Hematopoietic multipotent progenitor cell treated with erythropoietin and hydrocortisone succinate and interleukin-3 and kit ligand, for 4 days (in vitro differentiated cells): Measurements from ENCODE around the gene VPS13A.
A peak's percentile ranks its signal among the peaks of the same experiment; 100 is the strongest.
"Not testable (repeated sequence)": the region's sequence is repeated elsewhere in the genome, so short reads cannot be mapped to it uniquely, and the experiment has no call there.

Experiments
- DNase-seq: peaks from one replicate; pipeline ENCODE4 v3.0.0-alpha.2; 2015

Gene VPS13A

DNA sequence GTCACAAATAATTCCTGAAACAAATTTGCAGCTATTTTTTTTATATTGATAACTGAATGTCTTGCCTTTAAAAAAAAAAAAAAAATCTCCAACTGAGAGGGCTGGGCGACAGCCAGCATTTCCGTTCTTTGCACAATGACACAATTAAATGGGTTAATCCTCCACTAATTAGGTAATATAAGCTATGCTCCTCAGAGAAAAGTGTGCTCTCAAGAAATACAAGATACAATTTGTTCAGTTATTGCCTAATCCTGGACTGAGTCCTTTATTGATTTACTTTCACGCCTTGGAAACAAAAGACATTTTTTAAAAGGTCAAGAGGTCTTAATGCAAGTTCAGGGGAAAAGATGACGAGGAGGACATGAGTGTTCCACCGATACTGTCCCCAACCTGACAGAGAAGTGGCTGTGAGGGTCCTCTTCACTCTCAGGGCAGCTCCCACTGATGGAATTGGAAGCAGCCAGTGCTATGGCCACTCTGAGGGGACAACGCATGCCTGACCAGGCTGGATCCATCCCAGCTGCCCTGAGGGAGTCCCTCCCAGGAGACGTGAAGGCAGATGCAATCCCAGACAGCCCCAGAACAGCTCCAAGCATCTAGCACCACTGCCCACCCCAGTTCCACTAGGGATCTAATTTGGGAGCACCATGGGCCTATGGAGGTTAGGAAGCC, 250.1 kb downstream of the VPS13A start:
- no peak for DNase-seq

DNA sequence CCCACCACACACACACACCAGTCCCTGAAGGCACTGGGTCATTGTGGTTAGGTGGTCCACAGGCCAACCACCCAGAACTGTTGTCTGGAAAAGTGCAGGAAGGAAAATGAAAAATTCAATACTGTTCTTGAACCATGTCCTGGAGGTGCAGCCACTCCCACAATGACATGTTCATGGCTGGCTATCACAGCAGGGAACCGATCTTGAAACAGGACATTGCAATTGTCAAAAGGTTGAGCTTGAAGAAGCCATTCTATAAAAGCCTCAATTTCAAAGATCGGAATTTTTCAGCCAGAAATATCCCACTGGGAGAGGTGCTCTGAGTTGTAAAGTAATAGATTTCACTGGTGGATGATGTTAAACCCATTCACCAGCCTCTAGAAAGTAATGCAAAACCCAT, 252.6 kb downstream of the VPS13A start:
- DNase-seq = no peak

DNA sequence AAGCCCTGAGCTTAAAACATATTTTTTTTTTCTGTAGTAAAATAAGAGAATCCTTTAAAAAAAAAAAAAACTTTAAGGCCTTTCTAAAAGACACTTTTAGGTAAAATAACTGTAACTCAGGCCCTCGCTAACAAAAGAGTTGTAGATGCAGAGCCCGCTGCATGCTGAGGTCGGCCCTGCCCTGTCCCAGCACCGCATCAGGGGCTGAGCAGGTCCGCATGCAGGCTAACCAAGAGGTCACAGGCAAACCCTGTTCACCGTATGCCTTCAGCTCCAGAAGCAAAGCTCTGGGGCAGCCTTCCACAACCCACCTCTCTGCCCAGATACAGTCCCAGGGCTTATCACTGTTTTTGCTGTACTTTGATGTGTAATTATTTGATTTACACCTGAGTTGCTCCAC, 254.7 kb downstream of the VPS13A start:
- no peak for DNase-seq

DNA sequence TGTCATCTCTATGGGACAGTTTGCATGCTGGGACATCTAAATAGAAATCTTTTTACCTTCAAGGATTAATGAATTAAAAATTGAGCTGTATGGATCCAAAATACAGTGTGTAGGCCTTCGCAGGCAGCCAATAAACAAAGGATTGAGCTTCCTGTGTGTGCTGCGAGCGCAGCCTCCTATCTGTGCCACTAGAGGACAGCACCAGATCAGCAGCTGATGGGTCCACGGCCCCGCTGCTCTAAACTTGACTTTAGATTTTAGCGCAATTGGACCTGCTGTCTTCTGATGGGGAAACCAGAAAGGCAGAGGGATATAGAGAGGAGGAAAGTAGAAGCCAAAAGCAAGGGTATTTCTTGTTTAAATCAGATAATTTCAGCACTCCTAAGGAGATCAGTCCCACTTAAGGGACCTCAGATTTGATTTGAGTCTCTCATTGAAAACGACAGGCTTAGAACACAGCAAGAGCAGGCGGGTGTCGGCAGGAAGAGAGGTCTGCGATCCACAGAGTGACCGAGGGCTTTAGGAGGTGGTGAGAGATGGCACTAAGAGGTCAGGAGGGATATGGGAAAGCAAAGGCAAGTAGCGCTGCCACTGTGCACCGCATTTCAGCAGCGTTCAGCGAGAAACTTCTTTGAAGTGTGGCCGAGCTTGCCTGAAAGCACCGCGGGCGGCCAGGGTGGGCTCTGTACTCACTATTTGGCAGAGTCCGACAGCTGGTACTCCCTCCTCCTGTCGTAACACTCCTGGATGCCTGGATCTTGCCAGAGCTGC, 256.5 kb downstream of the VPS13A start:
- DNase-seq = peak; percentile 86

DNA sequence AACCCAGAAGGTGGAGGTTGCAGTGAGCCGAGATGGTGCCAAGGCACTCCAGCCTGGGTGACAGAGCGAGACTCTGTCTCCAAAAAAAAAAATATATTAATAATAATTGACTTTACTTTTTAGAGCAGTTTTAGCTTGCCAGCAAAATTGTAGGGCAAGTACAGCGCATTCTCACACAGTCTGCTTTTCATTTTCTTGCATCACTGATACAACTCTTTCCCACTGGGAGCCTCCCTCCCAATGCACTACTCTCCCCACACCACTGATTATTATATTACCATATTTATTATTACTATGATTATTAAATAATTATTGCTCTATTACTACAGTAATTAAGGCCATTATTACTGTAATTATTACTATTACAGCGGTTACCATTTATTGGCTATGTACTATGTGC, 257.9 kb downstream of the VPS13A start:
- DNase-seq = no peak

DNA sequence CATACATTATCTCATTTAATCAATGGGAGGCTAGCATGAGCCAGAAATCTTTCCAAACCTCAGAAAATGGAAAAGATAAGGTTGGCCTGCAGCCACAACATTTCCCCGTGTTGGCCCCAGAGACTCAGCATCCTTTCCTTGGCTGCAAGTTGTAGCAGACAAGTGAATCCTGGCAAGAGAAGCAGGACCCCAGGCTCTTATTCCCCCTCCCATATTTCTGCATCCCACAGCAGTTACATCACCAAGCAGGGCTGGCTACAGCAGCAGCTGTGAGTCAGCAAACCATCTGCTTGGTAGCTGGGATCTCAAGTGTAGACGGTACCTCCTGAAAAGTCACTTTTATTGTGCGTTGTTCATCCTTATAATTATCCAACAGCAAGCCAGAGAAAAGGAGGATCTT, 258.4 kb downstream of the VPS13A start:
- no peak for DNase-seq

DNA sequence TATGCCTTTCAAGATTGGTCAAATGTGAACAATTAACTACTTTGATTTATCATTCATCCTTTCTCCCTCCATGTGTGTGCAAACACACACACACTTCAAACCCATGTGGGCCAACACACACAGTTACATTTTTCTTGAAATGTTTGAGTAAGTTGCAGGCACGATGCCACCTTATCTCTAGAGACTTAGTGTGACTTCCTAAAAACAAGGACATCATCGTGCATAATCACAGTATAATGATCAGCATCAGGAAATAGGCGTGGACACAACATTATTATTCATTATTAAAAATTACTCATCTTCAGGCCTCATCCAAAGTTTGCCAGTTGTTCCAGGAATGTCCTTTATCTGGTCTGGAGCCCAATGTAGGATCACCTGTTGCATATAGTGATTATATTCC, 261.3 kb downstream of the VPS13A start:
- peak; percentile 72 for DNase-seq

DNA sequence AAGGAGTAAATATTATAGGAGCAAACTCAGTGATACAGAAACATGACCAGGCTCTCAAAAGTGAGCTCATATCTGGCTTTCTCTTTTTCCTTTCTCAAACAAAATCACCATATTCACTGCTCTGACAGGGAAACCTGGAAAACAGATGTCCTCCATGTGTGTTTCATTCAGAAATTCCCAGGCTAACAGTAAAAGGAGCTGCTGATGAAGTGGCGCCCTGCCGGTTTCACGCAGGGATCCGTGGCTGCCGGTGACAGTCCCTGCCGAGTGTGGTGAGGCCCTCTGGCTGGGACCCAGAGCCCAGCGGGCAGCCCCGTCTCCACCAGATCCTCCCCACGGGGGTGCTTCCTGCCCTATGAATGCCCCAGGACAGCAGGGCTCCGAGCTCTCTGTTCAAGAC, 262.7 kb downstream of the VPS13A start:
- DNase-seq = no peak

DNA sequence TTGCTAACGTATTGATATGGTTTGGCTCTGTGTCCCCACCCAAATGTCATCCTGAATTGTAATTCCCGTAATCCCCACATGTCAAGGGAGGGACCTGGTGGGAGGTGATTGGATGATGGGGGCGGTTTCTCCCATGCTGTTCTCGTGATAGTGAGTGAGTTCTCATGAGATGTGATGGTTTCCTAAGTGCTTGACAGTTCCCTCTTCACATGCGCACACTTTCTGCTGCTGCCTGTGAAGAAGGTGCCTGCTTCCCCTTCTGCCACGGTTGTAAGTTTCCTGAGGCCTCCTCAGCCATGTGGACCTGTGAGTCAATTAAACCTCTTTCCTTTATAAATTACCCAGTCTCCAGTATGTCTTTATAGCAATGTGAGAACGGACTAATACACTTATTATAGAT, 263.8 kb downstream of the VPS13A start:
- DNase-seq = not testable (repeated sequence)

DNA sequence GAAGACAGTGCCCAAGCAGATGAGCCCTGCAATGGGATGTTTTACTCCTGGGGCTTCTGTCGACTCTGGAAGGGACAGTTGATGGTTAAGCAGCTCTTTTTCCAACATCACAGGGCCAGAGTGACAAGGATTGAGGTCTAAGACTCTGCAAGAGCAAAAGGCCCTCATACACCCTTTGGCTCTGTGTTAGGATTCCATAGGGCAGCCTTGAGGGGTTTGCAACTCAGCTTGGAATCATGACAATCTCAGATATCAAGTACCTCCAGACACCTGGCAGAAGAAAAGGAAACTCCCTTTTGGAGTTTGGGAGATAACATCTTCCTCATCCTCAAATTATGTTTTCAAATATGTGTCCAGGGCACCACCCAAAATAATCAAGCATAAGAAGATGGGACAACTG, 265.1 kb downstream of the VPS13A start:
- no peak for DNase-seq

DNA sequence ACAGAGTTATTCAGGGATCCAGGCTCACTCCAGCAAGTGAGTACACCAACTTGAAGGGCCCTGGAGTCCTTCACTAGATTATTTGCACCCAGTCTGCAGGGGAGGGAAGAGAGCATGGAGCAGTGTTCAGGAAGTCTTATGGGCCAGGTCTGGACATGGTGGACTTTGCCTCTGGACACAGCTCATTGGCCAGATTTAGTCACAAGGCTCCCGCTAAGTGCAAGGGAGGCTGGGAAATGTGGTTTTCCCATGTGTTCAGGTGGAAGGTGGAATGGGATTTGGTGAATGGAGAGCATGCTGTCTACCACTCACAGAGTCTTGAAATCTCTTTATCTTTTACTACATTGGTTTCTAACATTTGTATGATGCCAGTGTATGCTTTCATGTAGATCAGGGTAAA, 270.3 kb downstream of the VPS13A start:
- DNase-seq = no peak

DNA sequence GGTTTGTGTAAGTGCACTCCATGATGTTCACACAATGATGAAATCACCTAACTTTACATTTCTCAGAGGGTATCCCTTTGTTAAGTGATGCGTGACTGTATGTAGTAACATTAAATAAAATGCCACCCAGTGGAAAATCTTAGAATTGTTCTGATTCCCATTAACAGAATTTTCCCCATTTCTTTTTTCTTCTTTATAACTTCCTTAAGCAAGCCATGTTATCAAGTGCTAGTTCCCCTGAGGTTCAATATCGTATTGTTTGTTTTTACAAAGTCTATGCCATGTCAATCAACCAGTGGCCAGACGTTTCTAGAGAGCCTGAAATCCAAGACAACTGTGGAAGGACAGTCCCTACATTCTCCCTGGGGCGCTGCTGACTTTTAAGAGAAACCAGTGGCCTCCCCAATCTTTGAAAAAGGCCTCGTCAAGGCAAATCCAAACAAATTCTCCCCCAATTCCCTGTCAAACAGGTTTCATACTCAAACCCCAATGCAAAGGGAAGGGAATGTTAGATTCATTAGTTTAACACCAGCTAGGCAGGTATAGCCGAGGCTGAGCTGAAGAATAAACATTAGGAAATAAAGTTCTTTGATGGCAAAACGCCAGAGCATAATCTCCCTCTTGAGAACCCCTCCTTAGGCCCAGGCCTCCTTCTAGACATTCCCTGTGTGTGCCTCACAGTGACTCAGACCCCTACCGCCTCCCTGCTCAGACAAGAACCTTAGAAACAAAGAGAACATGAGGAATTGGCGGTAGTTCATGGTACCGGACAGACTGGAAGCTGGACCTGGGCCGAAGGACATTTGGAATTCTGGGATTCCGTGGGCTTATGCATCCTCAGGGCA, 272.1 kb downstream of the VPS13A start:
- no peak for DNase-seq

DNA sequence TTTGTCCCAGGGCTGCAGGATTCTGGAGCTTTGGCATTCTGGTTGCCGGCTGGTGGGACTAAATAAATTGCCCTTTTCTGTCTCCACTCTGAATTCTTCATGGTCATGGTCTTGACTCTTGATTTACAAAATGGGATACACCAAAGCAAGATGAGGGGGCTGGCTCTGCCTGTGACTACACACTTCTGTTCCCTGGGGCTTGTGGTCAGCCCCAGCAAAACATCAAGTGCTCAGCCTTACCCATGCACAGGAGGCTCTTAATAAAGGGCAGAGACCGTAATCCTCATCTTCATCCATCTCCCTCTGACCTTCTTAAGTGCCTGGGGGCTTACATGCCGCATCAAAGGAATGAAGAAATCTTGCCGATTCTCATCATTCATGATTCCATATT, 272.7 kb downstream of the VPS13A start:
- DNase-seq = no peak

DNA sequence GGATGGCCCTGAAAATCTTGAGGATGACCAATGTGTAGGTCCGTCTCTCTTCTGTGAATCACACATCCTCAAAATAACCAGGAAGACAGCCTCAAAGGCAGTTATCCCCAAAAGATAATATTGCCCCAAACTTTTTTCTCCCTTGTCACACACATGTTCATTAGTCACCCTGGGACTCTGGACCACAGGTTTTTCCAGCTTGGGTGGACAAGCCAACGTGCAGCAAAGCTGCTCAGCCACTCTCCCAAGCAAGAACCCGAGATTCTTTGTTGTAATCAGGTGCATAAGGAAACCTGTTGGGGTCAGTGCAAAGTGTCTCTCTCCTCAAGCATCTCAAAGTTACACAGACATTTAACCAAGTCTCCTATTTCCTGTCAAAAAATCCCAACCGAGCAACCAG, 274.2 kb downstream of the VPS13A start:
- DNase-seq = no peak

DNA sequence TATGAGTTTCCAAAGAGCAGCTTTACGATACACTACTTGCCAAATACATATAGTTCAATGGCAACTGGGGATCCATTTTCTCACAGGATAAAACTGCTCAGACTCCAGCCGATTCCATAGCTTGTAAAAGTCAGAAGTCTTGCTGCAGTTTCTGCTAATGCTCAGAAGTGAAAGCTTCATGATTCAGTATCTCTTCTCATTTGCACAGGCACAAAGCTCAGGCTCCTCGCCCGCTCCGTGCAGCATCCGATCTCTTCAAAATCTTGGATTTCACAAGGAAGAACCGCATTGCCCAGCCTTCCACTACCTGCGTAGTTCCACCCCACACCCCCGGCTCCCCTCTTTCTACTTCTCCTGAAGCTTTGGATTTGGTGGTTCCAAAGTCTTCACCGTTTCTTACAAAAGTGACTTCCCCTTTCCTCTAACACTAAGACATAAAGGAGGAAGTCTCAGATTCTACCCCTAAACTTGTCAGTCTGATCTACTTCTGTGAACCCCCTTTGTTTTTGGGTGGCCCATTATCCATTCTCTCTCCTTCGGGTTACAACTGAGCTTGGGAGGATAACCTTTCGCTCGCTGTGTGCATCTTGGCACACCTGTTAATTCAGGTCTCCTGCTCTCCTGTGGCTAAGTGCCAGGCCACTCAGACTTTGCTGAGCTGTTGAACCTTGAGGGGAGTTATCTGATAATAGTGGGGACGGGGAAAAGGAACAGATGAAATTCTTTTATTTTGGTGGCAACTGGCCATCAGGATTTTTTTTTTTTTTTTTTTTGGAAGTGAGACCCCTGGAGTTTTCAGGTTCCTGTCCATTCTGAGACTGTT, 276.7 kb downstream of the VPS13A start:
- peak; percentile 78 for DNase-seq

DNA sequence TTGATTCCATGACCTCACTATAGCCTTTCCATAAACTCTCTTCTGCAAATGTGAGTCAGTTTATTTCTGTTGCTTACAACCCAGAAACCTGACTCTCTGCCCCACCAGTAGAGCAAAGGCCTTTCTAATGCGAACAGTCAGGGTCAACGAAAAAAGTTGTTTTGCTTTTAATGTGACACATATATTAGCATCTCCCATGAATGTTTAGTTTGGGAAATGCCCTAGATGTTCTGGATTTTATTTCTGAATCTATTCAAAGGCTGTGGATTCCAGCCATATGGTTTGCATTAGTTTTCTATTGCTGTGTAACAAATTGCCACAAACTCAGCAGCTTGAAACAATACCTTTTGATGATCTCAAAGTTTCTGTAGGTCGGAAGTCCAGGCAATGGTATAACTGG, 277.3 kb downstream of the VPS13A start:
- DNase-seq = no peak

DNA sequence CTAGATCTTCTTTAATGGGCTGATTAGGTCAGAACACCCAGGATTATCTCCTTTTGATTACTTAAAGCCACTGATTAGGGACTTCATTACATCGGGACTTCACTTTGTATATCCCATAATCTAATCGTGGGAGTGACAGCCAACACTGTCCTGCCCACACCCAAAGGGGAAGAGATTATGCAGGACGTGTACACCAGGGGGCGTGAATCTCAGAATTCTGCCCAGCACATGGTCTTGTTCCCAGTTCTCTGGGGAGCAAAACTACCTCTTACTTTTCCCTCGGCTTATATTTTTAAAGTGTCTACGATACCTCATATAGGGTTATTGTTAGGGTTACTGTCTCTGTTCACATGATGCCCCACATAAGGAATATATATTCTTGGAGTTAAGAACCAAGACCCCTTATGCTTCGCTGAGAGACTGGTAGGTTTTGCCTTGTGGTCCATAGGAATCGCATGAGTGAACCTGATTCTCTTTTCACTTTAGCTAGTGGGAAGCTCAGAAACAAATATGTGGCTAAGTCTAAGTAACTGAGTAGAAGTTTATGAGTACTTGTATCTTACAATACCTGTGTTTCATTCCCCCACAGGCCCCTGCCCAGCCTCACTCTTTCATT, 278.1 kb downstream of the VPS13A start:
- DNase-seq = peak; percentile 76

DNA sequence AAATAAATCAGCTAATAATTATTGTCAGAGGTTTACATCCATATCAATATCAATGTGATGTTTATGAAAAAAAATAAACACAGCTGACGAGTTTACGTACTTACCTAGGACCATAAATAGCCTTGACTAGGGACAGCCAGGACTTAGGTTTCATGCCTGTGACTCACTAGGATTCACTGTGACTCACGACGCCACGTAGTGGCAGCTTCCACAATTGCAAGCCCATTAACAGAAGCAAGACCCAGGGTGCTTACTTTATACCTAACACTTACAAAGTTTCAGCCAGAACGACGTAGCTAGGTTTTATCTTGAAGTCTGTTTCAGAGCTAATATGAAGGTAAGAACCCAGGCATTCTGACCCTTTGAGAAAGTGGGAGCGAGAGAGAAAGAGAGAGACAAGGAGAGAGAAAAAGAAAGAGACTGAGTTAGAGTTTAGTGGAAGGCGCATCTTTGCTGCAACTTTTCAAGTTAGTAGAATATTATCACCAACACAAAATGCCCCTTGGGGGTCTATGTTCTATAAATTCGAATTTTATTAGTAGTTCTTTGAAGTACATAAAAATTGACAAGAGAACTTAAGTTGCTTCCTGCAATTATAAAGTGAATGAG, 279.6 kb downstream of the VPS13A start:
- peak; percentile 93 for DNase-seq

DNA sequence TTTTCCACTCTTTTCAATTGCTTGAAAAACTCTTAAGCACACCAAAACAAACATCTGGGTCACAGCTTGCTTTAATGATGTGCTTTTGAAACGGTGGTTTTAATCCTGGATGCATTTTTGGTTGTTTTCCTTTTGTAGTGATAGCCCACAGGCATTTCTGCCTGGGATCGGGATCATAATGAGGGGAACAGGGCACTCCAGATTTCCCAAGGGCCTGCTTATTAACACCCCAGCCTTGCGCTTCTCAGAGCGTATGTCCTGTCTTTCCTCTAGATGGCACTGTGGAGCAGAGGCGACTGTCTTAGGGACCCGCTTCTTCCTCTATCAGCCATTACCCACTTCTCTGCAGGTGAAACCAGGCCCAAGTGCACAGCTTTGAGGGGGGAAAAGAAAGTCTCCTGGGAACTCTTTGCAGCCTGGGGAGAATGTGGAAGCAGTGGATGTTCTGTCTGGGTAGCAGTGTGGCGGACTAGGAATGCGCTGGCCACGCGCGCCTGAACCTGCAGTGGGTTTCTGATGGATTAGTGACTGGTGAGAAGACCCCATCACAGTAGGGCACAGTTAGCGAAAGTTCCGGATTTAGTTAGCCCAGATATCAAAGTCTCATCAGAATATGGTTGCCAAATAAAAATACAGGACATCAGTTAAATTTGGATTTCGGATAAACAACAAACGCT, 280.7 kb downstream of the VPS13A start:
- peak; percentile 91 for DNase-seq

DNA sequence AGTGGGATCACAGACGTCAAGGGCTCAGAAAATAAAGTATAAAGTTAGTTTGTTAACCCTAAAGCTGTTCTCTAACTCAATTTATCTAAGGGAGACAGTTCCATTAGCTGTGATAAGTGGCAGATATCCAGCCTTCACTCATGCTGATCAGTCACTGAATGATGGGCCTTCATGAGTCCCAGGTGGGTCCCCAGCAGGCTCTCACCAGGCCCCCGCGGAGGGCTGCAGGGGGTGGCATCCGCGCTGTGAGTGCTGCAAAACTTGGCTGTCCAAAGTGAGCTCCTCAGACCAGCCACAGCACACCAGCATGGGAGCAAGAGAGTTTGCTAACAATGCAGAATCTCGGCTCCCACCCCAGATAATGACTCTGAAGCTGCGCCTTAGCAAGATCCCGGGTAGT, 283.6 kb downstream of the VPS13A start:
- no peak for DNase-seq

DNA sequence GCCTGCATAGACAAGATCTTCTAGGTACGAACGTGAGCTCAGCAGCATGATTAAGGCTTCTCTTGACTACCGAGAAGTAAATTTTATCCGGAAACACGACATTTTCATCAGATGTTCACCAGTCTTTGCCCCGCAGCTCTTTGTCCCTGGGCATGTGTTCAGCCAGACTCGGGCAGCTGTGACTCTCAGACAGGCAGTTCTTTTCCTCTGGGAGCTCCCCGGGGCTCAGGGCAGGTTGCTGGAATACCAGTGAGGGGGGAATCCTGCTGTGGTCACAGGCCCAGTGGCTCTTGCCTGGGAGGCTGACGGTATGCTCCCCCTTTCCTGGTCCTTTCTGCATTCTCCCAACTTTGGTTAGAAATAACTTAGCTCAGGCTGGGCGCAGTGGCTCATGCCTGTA, 284.7 kb downstream of the VPS13A start:
- no peak for DNase-seq
